ENCODE results near the gene MAZ.

The MAZ gene

DNA sequence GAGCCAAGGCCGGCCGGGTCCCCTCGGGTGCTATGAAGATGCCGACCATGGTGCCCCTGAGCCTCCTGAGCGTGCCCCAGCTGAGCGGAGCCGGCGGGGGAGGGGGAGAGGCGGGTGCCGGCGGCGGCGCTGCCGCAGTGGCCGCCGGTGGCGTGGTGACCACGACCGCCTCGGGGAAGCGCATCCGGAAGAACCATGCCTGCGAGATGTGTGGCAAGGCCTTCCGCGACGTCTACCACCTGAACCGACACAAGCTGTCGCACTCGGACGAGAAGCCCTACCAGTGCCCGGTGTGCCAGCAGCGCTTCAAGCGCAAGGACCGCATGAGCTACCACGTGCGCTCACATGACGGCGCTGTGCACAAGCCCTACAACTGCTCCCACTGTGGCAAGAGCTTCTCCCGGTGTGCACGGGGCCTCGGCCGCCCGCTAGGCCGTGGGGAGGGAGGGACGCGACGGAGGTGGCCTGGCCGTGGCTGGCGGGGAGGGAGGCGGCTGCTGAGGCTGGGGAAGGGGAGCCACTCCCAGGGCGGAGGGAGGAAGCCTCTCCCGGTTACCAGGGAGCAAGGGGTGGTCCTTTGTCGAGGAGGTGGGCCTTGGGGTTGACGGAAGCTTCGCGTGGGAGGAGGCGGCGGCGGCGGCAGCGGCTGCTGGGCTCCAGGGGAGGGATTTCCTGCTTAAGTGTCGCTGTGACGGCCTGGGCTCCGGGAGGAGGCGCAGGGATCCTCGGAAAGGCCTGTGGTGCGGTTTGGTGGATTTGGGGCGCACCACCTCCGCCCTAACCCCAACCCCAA lies 1.3 kb downstream of the MAZ start:
- DNase-seq (ENCODE audit: low spot score), result peak; percentile 87
- TF ChIP-seq, protein P1, sequence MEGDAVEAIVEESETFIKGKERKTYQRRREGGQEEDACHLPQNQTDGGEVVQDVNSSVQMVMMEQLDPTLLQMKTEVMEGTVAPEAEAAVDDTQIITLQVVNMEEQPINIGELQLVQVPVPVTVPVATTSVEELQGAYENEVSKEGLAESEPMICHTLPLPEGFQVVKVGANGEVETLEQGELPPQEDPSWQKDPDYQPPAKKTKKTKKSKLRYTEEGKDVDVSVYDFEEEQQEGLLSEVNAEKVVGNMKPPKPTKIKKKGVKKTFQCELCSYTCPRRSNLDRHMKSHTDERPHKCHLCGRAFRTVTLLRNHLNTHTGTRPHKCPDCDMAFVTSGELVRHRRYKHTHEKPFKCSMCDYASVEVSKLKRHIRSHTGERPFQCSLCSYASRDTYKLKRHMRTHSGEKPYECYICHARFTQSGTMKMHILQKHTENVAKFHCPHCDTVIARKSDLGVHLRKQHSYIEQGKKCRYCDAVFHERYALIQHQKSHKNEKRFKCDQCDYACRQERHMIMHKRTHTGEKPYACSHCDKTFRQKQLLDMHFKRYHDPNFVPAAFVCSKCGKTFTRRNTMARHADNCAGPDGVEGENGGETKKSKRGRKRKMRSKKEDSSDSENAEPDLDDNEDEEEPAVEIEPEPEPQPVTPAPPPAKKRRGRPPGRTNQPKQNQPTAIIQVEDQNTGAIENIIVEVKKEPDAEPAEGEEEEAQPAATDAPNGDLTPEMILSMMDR (IDR thresholded peaks at IDR 0.05; ENCODE audit: extremely low read depth, insufficient read depth, missing control alignments), result peak; percentile 56
- in situ Hi-C loops (cut with MboI; ENCODE audit: low pct_unique_long_range_greater_than_20kb, low sequenced_read_pairs, unreplicated experiment), result no loop called here

DNA sequence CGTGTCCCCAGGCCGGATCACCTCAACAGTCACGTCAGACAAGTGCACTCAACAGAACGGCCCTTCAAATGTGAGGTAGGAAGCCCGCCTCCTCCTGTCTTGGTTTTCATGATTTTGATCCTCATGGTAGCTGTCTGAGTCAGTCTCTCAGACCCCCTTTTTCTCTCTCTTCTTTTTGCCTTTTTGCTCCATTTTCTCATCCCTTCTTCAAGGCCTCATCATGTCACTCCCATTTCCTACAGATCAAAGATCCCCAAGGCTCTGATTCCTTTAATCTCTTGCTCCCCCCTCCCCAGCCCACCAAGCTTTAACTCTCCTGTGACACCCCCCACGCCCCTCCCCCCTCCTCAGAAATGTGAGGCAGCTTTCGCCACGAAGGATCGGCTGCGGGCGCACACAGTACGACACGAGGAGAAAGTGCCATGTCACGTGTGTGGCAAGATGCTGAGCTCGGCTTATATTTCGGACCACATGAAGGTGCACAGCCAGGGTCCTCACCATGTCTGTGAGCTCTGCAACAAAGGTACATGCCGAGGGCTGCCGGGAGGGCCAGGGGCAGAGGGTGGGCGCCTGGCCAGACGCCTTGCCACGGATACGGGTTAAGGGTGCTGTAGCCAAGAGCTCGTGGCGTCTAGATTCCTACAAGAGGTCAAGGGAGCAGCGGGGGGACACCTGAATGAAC lies 2.0 kb downstream of the MAZ start:
- no peak for DNase-seq (ENCODE audit: low spot score)
- TF ChIP-seq, protein P1 (IDR thresholded peaks at IDR 0.05; ENCODE audit: extremely low read depth, insufficient read depth, missing control alignments), result no peak
- in situ Hi-C loops (cut with MboI; ENCODE audit: low pct_unique_long_range_greater_than_20kb, low sequenced_read_pairs, unreplicated experiment), result no loop called here

DNA sequence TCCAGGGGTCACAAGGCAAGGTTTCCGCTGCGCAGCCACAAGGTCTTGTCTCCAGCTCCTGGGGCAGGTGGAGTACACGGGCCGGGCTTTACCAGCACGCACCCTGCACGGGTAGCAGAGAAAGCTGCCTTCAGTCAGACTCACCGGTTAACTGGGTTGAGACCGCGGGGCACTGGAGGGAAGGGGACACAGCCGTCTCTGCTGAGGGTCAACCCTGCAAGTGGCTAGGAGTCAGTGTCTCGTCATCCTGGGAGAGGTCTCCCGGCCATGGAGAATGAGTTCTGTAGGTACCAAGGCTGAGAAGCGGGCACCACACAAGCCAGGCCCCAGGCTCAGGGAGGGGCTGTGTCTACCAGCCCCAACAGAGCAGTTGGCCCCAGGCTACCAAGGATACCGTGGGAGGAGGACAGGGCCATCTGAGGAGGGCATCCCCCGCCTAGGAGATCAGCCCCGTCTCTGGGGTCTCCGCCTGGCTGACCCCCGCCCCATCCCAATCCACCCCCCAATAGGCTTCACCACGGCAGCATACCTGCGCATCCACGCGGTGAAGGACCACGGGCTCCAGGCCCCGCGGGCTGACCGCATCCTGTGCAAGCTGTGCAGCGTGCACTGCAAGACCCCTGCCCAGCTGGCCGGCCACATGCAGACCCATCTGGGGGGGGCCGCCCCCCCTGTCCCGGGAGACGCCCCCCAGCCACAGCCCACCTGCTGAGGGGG lies 2.9 kb downstream of the MAZ start:
- no peak for DNase-seq (ENCODE audit: low spot score)
- TF ChIP-seq, protein P1 (IDR thresholded peaks at IDR 0.05; ENCODE audit: extremely low read depth, insufficient read depth, missing control alignments), result no peak
- in situ Hi-C loops (cut with MboI; ENCODE audit: low pct_unique_long_range_greater_than_20kb, low sequenced_read_pairs, unreplicated experiment), result no loop called here

DNA sequence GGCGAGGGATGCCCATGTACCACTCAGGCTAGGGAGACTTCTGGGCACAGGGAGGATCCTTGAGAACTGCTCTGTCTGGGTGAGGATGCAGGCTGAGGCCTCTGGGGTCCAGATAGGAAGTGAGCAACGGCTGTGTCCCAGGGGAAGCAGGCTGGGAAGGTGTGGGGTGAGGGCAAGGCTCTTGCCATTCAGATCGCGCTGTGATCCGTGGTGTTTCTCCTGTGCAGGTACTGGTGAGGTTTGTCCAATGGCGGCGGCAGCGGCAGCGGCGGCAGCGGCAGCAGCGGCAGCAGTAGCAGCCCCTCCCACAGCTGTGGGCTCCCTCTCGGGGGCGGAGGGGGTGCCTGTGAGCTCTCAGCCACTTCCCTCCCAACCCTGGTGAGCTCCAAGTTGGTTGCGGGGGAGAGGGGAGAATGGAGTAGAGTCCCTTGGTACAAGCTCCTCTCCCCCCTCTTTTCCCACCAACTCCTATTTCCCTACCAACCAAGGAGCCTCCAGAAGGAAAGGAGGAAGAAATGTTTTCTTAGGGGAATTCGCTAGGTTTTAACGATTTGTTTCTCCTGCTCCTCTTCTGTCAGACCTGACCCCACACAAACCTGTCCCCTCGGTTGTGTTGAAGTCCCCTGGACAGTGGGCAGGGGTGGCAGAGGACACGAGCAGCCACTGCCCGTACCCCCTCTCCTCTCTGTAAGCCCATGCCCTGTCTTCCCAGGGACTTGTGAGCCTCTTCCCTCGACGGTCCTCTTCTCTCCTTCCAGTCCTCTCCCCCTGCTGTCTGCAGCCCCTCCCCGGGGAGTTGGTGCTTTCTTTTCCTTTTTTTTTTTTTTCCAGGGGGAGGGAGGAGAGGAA lies 3.7 kb downstream of the MAZ start:
- no peak for DNase-seq (ENCODE audit: low spot score)
- TF ChIP-seq, protein P1 (IDR thresholded peaks at IDR 0.05; ENCODE audit: extremely low read depth, insufficient read depth, missing control alignments), result no peak
- in situ Hi-C loops (cut with MboI; ENCODE audit: low pct_unique_long_range_greater_than_20kb, low sequenced_read_pairs, unreplicated experiment), result no loop called here

DNA sequence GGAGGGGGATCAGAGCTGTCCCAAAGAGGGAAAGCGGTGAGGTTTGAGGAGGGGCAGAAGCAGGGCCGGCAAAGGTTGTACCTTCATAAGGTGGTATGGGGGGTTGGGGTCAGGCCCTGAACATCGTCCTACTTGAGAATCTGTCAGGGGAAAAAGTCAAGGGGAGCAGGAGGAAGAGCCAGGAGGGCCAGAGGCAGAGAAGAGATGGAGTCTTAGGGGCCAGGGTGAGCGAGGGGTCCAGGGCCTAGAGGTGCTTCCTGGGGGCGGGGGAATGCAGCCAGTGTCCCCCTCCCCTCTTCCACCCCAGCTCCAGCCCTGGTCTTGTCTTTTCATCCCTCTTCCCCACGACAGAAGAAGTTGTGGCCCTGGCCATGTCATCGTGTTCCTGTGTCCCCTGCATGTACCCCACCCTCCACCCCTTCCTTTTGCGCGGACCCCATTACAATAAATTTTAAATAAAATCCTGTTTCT lies 4.4 kb downstream of the MAZ start:
- in situ Hi-C loops (cut with MboI; ENCODE audit: low pct_unique_long_range_greater_than_20kb, low sequenced_read_pairs, unreplicated experiment), result no loop called here
- DNase-seq (ENCODE audit: low spot score), result no peak
- TF ChIP-seq, protein P1 (IDR thresholded peaks at IDR 0.05; ENCODE audit: extremely low read depth, insufficient read depth, missing control alignments), result no peak

Data from GM13977 (cell line).